GM19463 (cell line): ENCODE measurements around the gene INPP4B.

Experiments used
- ATAC-seq: cut with Tn5 transposase; IDR thresholded peaks from one replicate; pipeline ENCODE4 v1.9.1; 2021; ENCODE audit warnings: mild to moderate bottlenecking, moderate library complexity; ENCODE audit not compliant: unreplicated experiment

The INPP4B gene

DNA sequence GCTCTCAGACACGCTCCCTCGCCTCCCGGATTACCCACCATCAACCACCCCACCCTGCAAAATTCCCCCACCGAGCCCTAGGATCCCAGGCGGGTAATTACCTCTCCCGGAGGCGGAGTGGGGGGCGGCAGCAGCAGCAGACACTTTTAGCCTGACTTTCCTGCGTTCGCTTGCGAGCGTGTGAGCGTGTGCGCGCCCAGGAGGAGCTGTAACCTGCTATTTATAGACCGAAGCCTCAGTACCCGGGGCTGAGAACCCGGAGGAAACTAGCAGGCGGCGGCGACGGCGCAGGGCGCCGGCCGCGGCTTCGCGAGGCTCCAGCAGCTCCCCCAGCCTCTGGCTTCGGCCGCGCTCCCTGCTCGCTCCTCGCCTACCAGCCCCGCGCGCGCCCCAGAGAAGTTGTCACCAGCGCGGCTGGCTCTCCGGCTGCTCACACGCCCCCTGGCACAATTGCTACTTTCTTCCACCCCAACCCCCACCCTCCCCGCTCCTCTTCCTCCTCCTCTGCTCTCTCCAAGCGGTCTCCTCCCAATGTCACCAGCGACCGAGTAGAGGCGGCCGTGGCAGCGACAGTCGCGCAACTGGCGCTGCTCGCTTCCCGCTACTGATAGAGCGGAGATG is at the start of gene INPP4B:
INPP4B (minus strand) TSS at position 194 of the 621 bp plus-strand sequence.
- no peak for ATAC-seq

DNA sequence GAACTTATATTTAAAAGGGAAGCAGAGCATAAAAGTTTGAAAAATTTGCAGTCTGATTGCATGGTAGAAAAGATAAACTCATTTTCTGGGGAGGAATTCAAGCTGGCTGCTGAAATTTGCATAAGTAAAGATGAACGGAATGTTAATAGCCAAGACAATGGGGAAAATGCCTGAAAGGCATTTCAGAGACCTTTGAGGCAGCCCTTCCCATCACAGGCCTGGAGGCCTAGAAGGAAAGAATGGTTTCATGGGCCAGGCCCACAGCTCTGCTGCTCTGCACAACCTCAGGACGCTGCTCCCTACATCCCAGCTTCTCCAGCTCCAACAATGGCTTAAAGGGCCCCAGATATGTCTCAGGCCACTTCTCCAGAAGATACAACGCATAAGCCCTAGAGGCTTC is 46.9 kb upstream of the INPP4B start:
- no peak for ATAC-seq

DNA sequence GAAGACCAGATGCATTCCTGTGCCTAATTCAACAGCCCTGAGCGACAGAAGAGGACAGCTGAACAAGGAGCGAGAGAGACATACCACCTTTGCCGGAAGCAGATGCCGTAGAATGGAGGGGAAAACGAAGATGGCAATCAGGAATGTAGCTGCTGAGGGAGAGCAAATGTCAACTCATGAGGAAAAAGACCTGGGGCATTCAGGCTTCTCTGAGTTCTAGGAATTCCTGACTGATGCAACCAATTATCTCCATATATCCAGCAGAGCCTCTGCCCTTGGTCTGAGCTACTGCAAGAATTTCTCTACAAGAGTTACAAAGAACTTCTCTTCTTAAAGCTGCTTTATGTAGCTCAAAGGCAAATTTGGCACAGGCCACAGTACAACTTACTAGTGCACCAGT is 40.5 kb upstream of the INPP4B start:
- no peak for ATAC-seq

DNA sequence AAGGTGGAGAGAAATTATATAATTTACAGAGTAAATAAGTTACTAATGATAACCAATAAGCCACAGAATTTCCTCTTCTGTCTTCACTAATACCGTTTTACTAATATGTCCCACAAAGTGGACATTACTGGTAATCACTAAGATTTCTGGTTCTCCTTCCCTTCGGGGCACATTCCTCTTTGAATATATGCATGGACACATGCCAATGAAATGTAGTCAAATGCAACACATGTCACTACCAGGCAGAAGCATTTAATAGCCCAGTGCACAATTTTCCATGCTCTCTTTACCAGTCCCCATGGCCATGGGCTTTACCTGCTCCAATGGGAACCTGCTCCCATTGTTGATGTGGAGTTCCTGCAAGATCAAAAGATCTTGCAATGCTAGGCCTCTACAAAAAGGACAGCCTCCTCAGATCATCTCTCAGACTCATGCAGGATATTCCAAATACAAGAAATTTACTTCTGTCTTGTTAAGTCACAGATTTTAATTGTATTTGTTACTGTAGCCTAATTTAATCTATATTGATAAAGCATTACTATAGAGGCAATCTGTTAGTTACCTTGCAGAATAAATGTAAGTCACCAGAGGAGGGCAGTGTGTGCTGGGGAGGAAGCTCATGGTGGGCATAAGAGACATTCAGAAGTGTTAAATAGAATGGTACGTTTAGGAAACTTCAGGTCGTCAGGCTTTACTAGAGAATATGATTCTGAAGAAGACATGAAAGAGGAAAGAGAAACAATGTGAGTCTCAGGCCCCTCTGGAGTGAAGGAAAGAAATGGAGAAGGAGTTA is 37.1 kb upstream of the INPP4B start:
- no peak for ATAC-seq

DNA sequence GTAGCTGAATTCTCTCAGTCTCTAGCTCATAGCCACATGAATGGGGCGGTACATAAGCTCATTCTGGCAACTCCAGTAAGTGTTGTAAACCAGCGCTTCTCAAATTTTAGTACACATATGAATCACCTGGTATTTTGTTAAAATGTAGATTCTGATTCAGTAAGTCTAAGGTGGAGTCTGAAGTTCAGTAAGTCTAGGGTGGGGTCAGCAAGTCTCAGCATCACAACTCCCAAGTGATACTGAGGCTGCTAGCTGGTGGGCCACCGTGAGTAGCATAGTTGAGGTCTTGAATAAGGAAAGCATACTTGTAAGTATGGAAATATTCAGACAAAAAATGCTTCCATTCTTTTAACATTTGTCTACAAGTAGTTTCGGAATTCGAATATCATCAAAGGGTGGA is 36.1 kb upstream of the INPP4B start:
- ATAC-seq = no peak

DNA sequence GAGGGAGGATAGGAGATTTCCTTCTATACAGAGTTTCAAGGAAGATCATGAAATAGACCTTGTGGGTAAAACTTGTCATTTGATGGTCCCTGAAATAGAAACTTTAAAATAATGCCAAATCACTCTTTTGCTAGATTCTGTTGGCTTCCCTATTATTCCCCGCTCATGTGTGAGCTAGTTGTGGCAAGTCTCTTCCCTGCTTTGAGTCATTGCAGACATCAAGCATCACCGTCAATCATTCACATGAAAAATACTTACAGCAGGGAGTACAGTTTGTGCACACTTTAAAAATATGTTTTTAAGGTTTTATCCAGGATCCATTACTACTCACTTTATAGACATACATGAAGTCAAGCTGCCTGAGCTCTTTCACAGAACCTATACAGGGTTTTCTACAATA is 35.2 kb upstream of the INPP4B start:
- no peak for ATAC-seq

DNA sequence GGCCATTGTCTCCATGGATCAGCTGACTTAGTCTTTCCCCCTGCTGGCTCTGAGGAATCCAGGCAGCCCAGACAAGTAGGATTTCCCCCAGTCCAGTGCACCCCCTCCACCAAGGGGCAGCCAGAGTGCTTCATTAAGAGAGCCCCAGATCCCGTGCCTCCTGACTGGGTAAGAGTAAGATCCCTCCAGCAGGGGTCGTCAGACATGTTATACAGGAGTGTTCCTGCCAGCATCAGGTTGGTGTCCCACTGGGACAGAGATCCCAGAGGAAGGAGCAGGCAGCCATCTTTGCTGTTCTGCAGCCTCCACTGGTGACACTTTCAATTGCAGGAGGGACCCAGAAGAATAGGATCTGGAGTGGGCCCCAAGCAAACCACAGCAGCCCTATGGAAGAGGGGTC is 29.0 kb upstream of the INPP4B start:
- no peak for ATAC-seq

DNA sequence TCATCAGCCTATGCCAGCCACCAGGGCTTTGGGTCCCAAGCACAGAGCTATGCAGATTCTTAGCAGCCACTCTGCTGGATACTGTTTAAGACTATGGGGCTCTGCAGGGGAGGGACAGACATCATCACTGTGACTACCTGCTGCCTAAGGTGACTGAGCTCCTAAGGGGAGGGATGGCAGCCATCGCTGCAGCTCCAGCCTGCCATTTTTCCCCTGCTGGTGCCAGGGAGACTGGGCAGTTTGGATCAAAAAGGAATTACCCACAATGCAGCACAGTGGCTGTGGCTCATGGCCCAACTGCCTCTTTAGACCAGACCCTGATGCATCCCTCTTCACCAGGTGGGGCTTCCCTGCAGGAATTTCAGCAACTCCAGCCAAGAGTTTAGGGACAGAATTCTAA is 28.6 kb upstream of the INPP4B start:
- ATAC-seq = no peak

DNA sequence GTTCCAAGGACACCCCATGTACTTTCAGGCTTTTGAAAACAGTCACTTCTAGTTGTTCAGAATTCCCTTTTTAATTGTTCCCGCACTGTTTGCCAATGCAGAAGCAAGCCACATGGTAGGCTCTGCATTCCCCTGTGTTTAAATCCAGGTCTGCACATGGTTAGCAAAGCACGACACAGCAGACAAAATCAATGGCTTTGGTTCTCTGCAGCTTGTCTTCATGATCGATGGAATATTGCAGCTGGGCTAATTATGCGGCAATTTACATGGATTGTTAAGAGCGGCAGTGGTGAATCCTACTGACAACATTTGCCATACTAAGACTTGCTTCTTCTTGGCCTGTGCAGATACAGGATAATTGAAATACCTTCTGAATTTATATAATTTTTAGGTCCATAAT is 20.6 kb upstream of the INPP4B start:
- ATAC-seq = no peak

DNA sequence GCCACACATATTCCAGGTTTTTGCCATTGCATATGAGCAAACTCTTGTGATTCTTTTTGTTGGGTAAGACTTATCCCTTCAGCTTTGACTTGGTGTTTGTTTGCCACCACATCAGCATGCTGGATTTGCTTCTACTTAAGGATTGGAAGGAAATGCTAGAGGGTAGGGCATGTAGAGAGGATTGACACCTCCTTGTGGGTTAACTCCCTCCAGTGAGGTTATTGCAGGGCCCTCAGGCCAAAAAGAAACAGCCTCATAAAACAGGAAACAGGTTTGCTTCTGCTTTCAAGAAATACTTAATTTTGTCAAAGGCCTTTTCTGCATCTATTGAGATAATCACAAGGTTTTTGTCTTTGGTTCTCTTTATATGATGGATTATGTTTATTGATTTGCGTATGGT is 15.2 kb upstream of the INPP4B start:
- no peak for ATAC-seq

DNA sequence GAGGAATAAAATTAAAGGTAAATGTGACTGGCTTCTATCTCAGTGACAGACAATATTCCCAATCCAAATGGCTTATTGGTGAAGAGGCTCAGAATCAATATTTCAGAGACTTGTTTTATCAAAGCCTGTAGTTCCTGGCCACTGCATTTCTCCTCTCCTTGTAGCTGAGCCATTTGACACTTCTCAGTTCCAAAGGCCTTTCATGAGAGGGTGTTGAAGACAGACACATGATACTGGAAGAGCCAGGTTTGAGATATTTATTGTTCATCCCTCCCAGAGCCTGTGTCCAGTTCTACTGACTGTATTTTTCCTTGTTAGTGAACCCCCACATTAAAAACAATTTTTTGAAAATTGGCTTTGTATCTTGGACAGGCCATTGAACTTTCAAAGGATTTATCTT is 12.9 kb upstream of the INPP4B start:
- ATAC-seq = no peak

DNA sequence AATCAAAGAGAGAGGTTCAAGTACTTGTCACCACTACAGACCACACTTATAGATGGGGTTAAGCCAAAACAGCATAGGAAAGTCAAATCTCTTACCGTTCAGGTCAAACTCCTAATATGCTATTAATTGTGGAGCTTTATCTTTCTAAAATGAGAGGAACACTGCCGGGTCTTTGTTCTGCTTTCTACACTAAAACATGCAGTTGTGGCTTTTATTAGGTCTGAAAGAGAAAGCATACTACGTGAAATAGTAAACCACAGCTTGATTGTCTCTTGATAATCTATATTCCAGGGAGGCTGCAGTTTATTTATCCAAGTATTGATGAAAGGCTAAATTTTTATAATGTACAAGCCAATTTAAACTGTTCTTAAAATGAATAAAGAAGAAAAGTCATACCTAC is 12.3 kb upstream of the INPP4B start:
- ATAC-seq = no peak

DNA sequence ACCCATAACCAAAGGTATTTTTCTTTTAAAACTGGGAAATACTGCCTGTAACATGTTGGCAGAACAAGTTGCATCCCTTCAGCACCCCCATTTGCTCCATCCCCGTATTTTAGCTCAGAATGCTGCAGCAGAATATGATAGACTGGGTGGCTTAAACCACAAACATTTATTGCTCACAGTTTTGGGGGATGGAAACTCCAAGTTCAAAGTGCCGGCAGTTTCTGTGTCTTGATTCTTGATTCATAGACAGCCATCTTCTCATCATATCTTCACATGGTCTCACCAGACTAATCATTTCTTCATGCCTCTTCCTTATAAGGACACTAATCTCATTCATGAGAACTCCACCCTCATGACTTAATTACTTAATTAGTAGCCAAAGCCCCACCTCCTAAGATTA is 10.5 kb upstream of the INPP4B start:
- no peak for ATAC-seq

DNA sequence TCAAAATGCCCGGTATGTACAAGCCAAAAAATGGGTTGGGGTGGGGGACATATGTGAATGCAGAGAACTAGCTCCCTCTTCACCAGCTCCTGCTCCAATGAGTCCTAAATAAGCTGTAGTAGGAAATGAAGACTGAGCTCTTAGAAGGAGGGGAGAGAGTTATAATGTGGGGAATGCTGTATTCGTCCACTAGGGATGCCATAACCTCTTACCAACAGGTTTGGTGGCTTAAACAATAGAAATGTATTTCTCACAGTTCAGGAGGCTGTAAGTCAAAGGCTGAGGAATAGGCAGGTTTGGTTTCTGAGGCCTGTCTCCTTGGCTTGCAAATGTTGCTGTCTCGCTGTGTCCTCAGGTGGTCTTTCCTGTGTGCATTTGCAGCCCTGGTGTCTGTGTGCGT is 4.4 kb upstream of the INPP4B start:
- ATAC-seq = no peak

DNA sequence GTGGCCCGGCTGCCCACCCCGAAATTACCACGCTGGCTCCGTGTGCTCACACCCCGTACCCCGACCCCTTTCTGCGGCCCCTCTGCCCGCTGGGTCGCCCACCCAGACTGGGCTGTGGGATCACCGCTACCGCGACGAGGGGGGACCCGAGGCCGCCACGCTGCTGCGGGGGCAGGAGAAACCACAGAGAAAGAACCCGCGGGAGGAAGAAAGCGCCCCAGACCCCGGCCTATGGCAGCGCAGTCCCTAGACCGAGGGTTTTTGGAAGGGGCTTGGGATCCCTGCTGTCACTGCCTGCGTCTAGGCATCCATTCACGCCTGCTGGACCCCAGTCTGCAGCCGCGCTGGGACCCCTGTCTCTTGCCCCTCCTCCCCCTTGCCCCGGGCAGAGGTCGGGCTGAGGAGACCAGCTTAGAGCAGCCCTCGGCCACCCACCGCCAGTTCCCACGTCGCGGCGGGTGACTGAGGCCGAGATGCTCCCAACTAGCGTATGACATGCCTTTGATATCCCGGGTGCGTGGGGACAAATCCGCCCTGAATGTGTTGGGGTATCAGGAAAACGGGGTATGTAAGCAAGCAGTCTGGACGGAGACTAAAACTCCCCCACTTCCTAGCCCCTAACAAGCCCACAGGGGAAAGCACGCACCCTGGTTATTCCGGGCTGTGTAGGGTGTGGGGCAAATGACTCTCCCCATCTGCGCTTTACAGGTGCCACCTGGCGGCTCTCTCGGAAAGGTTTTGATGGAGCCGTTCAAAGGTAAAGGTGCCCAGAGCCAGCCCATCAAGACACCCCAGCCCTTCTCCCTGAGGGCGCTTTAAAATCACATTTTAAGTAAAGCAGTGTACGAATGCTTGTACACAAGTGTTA is 862 bp upstream of the INPP4B start:
- ATAC-seq = peak; percentile 50

DNA sequence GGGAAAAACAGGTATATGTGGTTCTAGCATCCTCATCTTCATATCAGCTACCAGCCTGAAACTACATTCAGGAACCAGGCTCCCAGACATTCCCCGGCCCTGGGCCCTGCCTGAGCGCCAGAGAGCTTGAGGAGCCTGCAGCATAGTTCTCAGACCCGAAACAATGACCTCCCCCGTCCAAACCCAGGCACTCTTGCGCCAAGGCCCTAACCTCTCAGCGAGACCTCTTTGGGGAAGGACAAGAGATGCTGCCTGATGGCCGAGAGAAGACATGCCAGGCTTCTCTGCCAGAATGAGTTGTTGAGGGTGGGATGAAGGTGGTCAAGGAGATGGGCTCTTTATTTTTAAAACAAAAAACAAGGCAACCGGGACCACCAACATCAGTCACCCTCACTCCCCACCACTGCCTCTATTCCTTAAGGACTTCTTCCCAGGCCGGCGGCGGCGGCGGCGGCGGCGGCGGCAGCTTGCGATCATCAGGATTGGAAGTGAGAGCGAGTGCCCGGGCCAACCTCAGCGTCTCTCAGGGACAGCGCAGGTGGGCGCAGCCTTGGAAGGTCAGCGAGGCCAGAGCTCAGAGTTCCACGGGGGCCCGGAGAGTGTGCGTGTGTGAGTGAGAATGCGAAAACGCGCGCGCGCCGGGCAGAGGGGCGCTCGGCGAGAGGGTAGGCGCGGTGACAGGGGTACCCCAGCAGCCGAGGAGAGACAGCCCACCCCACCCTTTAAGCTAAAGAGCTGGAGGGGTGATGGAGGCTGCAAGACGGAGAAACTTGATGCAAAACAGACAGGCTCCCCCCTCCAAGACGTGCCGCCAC is 601 bp downstream of the INPP4B start:
- no peak for ATAC-seq

DNA sequence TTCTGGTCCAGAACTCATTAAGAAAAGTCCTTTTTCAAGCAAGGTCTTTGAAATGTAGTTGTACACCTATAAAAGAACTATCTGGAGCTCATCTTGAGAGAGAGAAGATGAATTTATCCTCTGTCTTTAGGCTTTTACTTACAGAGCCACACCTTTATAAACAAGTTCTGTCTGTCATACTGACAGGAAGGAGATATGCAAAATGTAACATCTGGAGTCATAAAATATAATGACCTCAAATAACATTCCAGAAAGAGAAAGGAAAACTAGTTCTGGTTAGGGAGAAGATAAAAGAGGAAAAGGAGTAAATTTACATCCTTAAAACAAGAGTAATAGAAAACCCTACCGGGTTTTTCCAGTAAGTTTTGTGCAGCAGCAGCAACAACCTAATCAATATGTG is 1.3 kb downstream of the INPP4B start:
- ATAC-seq = no peak

DNA sequence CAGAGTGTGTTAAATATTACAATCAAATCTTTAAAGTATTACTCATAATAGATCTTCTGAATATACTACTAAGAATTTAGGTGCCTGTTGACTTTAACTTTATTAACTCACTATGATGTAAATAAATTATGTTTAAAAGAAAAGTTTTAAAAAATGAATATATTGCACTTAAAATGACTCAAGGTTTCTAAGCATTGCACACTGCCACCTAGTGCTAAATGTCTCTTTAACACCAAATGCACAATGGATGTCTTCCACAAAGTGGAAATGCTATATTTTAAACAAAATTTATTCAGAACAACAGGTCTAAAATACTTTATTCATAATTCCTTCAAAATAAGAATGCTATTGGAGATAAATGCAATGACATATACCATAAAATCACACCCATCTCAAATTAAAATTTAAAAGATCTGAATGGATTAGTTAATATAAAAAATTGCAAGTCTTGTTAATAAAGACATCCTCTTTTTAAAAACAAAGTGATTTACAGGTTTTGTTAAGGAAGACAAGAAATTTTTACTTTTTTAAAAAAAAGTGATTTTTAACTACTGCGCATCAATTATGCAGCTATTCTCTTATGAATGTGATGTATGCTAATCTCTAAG is 5.5 kb downstream of the INPP4B start:
- ATAC-seq = no peak

DNA sequence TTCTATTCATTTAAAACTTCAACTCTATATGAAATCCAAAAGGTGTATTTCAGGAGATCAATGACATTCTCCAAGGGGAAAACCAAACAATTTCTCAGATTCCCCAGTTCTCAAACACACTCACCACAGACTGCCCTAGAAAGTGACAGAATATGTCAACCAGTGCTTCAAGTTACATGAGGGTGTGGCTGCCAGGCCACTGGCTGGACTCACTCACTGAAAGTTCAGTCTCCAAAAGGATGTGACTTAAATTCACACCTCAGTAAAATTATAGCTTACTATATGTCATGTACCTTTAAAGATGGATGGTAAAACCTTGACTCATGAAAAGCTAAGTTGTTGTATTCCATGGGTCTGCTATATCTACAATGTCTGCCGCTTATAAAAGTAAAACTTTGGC is 7.3 kb downstream of the INPP4B start:
- ATAC-seq = no peak

DNA sequence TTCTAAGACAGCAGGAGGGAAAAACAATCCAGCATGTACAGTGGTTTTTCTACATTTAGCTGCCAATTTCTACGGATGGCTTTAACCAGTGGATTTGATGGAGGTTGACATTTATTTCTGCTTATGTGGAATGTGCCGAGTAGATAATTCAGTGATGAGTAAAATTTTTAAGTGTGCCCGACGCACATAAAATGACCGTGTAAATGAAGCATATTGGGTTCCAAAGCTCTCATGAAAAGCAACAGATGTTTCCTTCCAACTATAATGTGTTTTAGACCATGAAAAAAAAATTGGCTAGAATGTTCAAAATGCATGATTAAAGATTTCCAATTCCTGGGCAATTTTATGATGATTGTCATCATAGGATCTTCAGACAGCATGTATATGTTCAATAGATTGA is 14.1 kb downstream of the INPP4B start:
- no peak for ATAC-seq
